ENCODE data around the gene ANKRD11. TPM values are rescaled to one million over a fixed set of nuclear protein-coding genes. Genes with fewer than 3 reads are reported as not detected.
A peak's percentile ranks its signal among the peaks of the same experiment; 100 is the strongest.
"Not testable (repeated sequence)": the region's sequence is repeated elsewhere in the genome, so short reads cannot be mapped to it uniquely, and the experiment has no call there.

Gene ANKRD11
- total RNA-seq, 1 experiment from 2014 or later, result 242 TPM

DNA sequence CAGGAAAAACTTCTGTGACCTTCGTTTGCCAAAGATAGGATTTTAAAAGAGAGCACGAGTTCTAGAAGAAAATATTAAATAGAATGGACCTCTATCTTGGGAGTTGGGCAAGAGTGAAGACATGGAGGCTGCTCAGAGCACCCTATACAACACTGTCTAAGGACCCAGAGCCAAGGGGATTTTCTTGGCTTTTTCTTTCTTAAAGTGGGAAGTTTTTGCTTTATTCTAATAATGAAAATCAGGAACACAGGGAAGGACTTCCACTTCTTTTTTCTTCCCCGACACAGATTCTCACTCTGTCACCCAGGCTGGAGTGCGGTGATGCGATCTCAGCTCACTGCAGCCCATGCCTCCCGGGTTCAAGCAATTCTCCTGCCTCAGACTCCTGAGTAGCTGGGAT lies 178.7 kb downstream of the ANKRD11 start:
- TF ChIP-seq, protein P1, sequence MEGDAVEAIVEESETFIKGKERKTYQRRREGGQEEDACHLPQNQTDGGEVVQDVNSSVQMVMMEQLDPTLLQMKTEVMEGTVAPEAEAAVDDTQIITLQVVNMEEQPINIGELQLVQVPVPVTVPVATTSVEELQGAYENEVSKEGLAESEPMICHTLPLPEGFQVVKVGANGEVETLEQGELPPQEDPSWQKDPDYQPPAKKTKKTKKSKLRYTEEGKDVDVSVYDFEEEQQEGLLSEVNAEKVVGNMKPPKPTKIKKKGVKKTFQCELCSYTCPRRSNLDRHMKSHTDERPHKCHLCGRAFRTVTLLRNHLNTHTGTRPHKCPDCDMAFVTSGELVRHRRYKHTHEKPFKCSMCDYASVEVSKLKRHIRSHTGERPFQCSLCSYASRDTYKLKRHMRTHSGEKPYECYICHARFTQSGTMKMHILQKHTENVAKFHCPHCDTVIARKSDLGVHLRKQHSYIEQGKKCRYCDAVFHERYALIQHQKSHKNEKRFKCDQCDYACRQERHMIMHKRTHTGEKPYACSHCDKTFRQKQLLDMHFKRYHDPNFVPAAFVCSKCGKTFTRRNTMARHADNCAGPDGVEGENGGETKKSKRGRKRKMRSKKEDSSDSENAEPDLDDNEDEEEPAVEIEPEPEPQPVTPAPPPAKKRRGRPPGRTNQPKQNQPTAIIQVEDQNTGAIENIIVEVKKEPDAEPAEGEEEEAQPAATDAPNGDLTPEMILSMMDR (IDR thresholded peaks at IDR 0.05; ENCODE audit: unreplicated experiment), result no peak
- CTCF ChIA-PET, result no interaction called here
- DNase-seq, result no peak
- Mint-ChIP-seq H3K4me1 (ENCODE audit: low read depth, unreplicated experiment) (peaks cover 30% of the 10 kb centered on the region), H3K4me3 (ENCODE audit: low read depth, unreplicated experiment) (no peak overlapping the region), H3K36me3 (ENCODE audit: insufficient read depth, unreplicated experiment) (peaks cover 80% of the 10 kb centered on the region), H3K27ac (ENCODE audit: unreplicated experiment) (peak overlapping the region; percentile 20), H3K9me3 (ENCODE audit: low read depth, unreplicated experiment) (no peaks in the 10 kb centered on the region), H3K27me3 (ENCODE audit: unreplicated experiment) (no peaks in the 10 kb centered on the region)
- intact Hi-C loops (cut with micrococcal nuclease; ENCODE audit: unreplicated experiment), result no loop called here
- no TSS peak for BruUV-seq (replicated peaks)

DNA sequence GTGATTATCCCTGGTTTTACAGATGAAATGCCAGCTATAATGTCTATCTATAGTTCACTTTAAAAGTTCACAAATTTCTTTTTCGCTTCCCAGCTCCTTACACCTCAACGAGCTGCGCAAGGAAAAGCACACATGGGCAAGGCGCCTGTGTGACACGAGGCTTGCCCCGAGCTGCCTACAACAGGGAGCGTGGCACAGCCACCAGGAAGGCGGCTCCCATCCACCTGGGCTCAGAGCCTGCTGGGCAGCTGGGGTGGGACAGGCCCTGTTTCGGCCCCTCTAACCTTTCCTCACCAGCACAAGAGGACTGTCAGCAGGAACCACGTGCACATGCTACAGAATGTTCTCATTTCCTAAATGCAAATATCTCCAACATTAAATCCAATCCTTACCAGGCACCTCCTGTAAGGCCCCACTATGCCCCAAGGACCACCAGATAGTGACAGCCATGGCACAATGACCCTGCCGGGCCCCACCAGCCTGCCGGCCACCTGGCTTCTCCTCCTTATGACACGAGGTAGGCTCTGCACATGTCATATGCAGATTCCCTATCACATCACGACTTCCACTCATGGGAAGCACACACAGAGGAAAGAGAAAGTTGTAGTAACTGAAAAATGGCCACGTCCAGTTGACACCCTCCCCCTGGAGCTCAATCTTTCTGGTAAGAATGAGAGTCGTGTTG lies 180.8 kb downstream of the ANKRD11 start:
- H3K9me3 Mint-ChIP-seq (ENCODE audit: low read depth, unreplicated experiment), result no peaks in the 10 kb centered on the region
- H3K36me3 Mint-ChIP-seq (ENCODE audit: insufficient read depth, unreplicated experiment), result peaks cover 71% of the 10 kb centered on the region
- peaks cover 9% of the 10 kb centered on the region for H3K4me1 Mint-ChIP-seq (ENCODE audit: low read depth, unreplicated experiment)
- H3K27me3 Mint-ChIP-seq (ENCODE audit: unreplicated experiment), result no peaks in the 10 kb centered on the region
- DNase-seq, result no peak
- TF ChIP-seq, protein P1 (IDR thresholded peaks at IDR 0.05; ENCODE audit: unreplicated experiment), result no peak
- CTCF ChIA-PET, result interaction anchor here (0.6 kb wide), 1 partner anchor 68 kb away, joined by 4 read pairs; no protein-coding TSS in a partner anchor
- no TSS peak for BruUV-seq (replicated peaks)
- intact Hi-C loops (cut with micrococcal nuclease; ENCODE audit: unreplicated experiment), result no loop called here
- H3K27ac Mint-ChIP-seq (ENCODE audit: unreplicated experiment), result no peak overlapping the region
- H3K4me3 Mint-ChIP-seq (ENCODE audit: low read depth, unreplicated experiment), result no peak overlapping the region

DNA sequence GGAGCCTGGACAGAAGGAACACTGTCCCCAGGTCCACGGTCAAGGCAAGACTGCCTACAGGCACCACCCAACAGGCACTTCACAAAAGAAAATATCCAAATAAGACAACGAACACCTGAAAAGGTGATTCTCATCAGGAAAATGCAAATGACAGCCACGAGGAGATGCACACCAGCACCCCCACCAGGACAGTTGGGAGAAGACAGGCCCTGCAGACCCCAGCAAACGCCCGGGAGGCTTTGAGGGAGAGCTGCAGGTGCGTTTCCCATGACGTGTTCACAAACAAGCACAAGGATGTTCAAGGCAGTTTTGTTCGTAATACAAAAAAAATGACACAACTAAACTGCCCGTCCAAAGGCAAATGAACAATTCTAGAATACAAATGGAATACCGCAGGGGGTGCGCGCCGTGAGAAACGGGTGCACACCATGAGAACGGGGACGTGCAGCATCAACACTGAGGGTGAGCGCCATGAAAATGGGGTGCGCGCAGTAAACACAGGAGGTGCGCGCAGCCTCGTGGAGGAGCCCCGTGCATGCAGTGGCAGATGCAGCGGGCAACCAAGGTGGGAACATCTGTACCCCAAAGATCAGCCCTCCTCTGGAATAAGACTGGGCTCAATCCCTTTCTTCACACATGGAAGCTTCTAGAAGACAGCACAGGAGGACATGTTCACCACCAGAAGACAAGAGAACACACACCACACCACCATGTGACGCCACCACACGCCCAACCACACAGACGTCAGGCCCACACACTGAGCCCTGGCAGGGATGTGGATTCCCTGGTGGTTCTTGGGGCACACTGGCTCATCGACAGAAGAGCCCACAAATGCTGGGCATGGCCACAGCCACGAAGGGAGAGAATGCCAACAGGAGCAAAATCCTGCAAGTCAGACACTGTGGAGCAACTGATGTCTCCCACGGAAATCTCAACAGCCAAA lies 181.7 kb downstream of the ANKRD11 start:
- CTCF ChIA-PET, result interaction anchor here (0.6 kb wide), 1 partner anchor 67 kb away, joined by 4 read pairs; no protein-coding TSS in a partner anchor
- peaks cover 8% of the 10 kb centered on the region for H3K4me1 Mint-ChIP-seq (ENCODE audit: low read depth, unreplicated experiment)
- peak; percentile 37 for DNase-seq
- no peak overlapping the region for H3K27ac Mint-ChIP-seq (ENCODE audit: unreplicated experiment)
- H3K9me3 Mint-ChIP-seq (ENCODE audit: low read depth, unreplicated experiment), result no peaks in the 10 kb centered on the region
- no peak overlapping the region for H3K4me3 Mint-ChIP-seq (ENCODE audit: low read depth, unreplicated experiment)
- H3K36me3 Mint-ChIP-seq (ENCODE audit: insufficient read depth, unreplicated experiment), result peaks cover 67% of the 10 kb centered on the region
- intact Hi-C loops (cut with micrococcal nuclease; ENCODE audit: unreplicated experiment), result no loop called here
- no peaks in the 10 kb centered on the region for H3K27me3 Mint-ChIP-seq (ENCODE audit: unreplicated experiment)
- no TSS peak for BruUV-seq (replicated peaks)
- TF ChIP-seq, protein P1 (IDR thresholded peaks at IDR 0.05; ENCODE audit: unreplicated experiment), result peak; percentile 51

DNA sequence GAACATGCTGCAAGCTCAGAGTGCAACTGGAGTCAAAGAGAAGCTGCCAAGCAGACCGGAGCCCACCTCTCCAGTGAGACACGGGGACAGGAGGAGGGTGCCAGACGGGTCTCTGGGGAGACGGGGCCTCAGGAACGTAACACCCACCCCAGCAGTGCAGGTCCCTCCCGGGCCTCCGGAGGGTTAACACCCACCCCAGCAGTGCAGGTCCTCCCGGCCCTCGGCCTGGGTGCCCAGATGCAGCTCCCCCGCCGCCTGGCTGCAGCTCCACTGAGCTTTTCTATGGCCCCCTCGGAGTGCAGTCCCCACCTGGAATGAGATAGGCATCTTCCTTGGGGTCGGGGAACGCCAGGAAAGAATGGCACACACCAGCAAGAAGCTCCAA lies 182.9 kb downstream of the ANKRD11 start:
- TF ChIP-seq, protein P1 (IDR thresholded peaks at IDR 0.05; ENCODE audit: unreplicated experiment), result no peak
- intact Hi-C loops (cut with micrococcal nuclease; ENCODE audit: unreplicated experiment), result no loop called here
- CTCF ChIA-PET, result no interaction called here
- no peaks in the 10 kb centered on the region for H3K9me3 Mint-ChIP-seq (ENCODE audit: low read depth, unreplicated experiment)
- BruUV-seq (replicated peaks), result no TSS peak
- peak overlapping the region; percentile 46 for H3K27ac Mint-ChIP-seq (ENCODE audit: unreplicated experiment)
- peaks cover 71% of the 10 kb centered on the region for H3K36me3 Mint-ChIP-seq (ENCODE audit: insufficient read depth, unreplicated experiment)
- no peak overlapping the region for H3K4me3 Mint-ChIP-seq (ENCODE audit: low read depth, unreplicated experiment)
- no peaks in the 10 kb centered on the region for H3K27me3 Mint-ChIP-seq (ENCODE audit: unreplicated experiment)
- H3K4me1 Mint-ChIP-seq (ENCODE audit: low read depth, unreplicated experiment), result peaks cover 12% of the 10 kb centered on the region
- no peak for DNase-seq

DNA sequence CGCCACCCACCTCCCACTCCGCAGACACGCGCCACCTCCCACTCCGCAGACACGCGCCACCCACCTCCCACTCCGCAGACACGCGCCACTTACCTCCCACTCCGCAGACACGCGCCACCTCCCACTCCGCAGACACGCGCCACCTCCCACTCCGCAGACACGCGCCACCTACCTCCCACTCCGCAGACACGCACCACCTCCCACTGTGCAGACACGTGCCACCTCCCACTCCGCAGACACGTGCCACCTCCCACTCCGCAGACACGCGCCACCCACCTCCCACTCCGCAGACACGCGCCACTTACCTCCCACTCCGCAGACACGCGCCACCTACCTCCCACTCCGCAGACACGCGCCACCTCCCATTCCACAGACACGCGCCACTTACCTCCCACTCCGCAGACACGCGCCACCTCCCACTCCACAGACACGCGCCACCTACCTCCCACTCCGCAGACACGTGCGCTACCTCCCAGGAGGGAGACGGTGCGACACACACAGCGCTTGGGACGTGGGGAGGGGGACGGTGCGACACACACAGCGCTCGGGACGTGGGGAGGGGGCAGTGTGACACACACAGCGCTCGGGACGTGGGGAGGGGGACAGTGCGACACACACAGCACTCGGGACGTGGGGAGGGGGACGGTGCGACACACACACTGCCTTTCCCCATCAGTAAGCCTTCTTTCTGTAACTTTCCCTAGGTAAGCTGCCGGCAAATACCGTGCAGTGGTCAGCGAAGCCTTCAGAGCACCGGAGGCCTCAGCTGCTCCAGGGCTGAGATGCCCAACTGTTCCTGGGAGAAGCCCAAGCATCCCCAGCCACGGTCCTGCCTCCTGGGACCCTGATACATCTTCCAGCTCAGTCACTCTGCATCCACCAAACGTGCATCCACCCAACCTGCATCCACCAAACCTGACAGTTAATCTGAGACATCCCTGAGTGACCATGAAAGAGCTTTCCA lies 183.6 kb downstream of the ANKRD11 start:
- peak overlapping the region; percentile 46 for H3K27ac Mint-ChIP-seq (ENCODE audit: unreplicated experiment)
- H3K27me3 Mint-ChIP-seq (ENCODE audit: unreplicated experiment); BruUV-seq (replicated peaks); CTCF ChIA-PET; DNase-seq; intact Hi-C loops (cut with micrococcal nuclease; ENCODE audit: unreplicated experiment); H3K4me3 Mint-ChIP-seq (ENCODE audit: low read depth, unreplicated experiment); H3K9me3 Mint-ChIP-seq (ENCODE audit: low read depth, unreplicated experiment): not testable (repeated sequence)
- peaks cover 12% of the 10 kb centered on the region for H3K4me1 Mint-ChIP-seq (ENCODE audit: low read depth, unreplicated experiment)
- H3K36me3 Mint-ChIP-seq (ENCODE audit: insufficient read depth, unreplicated experiment), result peaks cover 78% of the 10 kb centered on the region

Measured in Calu3 (cell line).